Fibroblast of pulmonary artery (primary cell): ENCODE measurements around the gene GPSM1.
"Not testable (repeated sequence)": the region's sequence is repeated elsewhere in the genome, so short reads cannot be mapped to it uniquely, and the experiment has no call there.

Source experiments
- DNase-seq: peaks from one replicate; pipeline ENCODE4 v3.0.0-alpha.2; 2010; ENCODE audit warnings: low read depth
- H3K4me3 ChIP-seq: replicated peaks from 2 replicates; pipeline ENCODE4 v1.5.1; 2011; ENCODE audit warnings: low read depth, mild to moderate bottlenecking, control low read depth, low read length, moderate library complexity
- TF ChIP-seq, protein P1 (sequence below): IDR thresholded peaks from 2 replicates; pipeline ENCODE4 v1.5.1; 2011; ENCODE audit warnings: mild to moderate bottlenecking, control low read depth, low read length, inconsistent platforms; ENCODE audit errors: missing control alignments

GPSM1 gene

DNA sequence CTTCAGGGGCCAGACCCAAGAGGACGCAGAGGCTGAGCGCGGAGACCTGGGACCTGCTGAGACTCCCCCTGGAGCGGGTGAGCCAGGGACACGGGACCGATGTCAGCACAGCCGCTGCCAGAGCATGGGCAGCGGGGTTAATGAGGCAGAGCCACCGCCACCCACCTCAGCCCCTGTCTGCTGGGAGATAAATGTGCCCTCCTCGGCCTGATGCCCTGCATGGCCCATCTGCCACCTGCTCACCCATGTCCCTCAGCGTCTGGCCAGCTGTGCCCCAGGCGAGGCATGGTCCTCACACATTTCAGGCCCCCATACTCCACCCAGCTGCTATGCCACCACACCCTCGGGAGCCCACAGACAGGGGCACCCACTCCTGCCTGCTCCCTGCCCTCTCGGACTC lies 21.4 kb downstream of the GPSM1 start:
- TF ChIP-seq, protein P1, sequence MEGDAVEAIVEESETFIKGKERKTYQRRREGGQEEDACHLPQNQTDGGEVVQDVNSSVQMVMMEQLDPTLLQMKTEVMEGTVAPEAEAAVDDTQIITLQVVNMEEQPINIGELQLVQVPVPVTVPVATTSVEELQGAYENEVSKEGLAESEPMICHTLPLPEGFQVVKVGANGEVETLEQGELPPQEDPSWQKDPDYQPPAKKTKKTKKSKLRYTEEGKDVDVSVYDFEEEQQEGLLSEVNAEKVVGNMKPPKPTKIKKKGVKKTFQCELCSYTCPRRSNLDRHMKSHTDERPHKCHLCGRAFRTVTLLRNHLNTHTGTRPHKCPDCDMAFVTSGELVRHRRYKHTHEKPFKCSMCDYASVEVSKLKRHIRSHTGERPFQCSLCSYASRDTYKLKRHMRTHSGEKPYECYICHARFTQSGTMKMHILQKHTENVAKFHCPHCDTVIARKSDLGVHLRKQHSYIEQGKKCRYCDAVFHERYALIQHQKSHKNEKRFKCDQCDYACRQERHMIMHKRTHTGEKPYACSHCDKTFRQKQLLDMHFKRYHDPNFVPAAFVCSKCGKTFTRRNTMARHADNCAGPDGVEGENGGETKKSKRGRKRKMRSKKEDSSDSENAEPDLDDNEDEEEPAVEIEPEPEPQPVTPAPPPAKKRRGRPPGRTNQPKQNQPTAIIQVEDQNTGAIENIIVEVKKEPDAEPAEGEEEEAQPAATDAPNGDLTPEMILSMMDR = no peak
- DNase-seq = no peak
- H3K4me3 ChIP-seq = no peak overlapping the region

DNA sequence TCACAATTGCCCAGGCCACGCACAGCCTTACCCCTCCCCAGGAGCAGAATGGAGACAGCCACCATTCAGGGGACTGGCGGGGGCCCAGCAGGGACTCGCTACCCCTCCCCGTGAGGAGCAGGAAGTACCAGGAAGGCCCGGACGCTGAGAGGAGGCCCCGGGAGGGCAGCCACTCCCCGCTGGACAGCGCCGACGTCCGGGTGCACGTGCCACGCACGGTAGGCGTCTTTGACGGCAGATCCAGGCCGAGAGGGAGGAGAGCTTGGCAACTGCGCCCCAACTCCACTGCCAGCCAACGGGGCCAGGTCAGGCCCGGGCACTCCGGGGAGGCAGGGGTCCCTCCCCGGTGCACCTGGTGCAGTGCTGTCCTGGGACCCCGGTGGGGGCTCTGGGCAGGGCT lies 22.2 kb downstream of the GPSM1 start:
- H3K4me3 ChIP-seq = no peak overlapping the region
- TF ChIP-seq, protein P1 = no peak
- no peak for DNase-seq

DNA sequence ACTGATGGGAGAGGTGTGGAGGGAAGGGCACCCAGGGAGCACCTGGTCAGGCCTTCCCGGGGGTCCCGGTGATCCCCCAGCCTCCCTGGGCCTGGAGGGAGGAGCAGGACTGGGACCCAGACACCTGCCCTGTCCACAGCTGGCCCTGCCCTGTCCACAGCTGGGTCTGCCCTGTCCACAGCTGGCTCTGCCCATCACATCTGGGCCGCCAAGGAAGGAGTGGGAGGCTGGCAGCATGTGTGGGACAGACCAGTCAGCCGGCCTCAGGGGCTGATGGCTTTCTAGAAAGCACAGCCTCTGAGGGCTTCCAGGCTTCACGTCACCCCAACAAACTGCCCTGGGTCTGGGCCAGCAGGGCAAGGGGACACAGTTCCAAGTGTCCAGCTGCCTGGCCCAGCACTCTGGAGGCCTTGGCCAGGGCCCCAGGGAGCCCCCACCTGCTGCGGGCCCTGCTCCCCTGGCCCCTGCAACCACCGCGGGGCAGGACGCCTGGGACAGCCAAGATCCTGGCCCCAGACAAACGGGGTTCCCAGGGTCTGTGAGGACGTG lies 24.0 kb downstream of the GPSM1 start:
- DNase-seq = no peak
- TF ChIP-seq, protein P1 = no peak
- no peak overlapping the region for H3K4me3 ChIP-seq

DNA sequence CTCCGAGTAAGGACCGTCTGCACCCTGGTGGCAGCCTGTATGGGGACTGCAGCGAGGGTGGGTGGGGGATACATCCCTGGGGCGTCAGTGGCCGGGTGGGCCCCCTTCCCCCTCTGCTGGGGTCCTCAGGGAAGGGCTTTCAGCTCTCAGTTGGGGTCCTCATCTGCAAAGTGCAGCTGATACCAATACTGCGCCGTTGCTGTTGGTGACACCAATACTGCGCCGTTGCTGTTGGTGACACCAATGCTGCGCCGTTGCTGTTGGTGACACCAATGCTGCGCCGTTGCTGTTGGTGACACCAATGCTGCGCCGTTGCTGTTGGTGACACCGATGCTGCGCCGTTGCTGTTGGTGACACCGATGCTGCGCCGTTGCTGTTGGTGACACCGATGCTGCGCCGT lies 24.5 kb downstream of the GPSM1 start:
- DNase-seq, H3K4me3 ChIP-seq: not testable (repeated sequence)

DNA sequence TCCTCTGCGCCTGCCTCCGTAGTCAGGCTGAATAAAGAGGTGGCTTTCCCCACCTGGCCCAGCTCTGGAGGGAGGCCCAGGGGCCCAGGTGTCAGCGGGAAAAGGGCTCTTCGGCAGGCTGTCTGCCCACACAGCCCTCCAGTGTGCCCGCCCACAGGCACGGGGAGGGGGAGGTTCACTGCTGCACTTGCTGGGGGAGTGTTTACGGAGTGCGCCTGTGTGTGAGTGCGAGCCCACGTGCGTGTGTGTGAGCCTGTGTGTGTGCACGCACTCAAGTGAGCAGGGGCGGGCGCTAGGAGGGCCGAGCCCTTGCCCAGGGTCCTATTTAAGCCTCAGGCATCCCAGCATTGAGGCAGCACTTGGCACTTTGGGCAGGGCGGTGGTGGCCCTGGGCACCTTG lies 25.3 kb downstream of the GPSM1 start:
- TF ChIP-seq, protein P1 = no peak
- no peak overlapping the region for H3K4me3 ChIP-seq
- no peak for DNase-seq

DNA sequence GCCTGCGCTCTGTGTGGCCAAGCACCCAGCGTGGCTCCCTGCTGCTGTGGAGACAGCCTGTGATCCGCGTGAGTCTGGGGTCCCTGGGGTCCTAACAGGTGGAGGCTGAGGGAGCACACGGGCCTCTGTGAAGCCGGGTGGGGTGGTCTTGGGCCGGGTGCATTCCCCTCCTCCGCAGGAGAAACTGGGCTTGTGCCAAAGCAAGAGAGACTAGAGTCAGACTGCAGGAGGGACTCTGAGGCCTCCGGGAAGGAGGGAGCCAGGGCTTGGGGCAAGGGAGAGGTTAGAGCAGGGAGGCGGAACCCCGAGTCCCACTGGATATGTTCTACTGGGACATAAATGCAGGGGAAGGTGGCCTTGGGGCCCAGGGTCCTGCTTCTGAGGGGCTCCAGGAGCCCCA lies 25.7 kb downstream of the GPSM1 start:
- no peak for DNase-seq
- TF ChIP-seq, protein P1 = no peak

DNA sequence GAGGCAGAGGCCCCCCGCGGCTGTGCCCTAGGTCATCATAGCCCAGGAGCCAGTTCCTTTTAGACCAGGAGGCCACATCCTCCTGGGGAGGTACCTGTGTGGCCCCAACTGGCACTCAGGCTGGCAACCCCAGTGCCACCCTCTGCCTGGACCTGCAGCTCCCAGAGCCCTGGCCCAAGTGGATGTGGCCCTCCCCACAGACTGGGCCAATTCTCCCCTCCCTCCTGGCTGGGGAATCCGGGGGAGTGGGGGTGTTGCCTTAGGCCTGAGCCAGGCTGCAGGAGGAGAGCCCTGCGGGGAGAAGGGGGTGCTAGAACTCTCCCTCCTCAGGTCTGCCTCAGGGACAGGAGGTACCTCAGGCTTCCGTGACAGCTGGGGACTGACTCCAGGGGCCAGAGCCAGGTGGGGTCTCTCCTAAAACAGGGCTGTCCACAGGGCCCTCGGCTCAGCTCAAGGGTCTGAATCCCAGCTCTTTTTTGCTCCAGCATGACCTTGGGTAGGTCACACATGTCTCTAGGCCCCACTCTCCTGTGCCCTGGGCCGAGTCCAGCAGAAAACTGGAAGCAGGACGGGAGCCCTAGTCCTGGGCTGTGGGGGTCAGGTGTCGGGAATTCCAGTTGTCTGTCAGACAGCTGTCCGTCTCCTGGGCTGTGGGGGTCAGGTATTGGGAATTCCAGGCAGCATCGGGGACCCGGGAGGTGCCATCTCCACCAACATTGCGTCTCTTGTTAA lies 26.6 kb downstream of the GPSM1 start:
- TF ChIP-seq, protein P1 = no peak
- H3K4me3 ChIP-seq = no peak overlapping the region
- no peak for DNase-seq

More for the DNA sequence above, 25.7 kb downstream of the GPSM1 start:
- no peak overlapping the region for H3K4me3 ChIP-seq
